Uterus (tissue), 2 donors: ENCODE results near the gene OR13C4.

ENCODE experiments used
- CTCF ChIP-seq, 4 experiments: fragments of 200-600 bp in 2 of 4; fragments of 450-650 bp in 2 of 4; sonication (generic) in 2 of 4; IDR thresholded peaks; one replicate each; pipeline ENCODE4 v1.5.1; 2016 to 2019; ENCODE audit warnings: antibody characterized with exemption in 4 of 4, mild to moderate bottlenecking in 2 of 4, moderate library complexity in 1 of 4
- POLR2A ChIP-seq, 2 donors: fragments of 450-650 bp; IDR thresholded peaks; one replicate each; pipeline ENCODE4 v1.6.1; 2016; ENCODE audit warnings: antibody characterized with exemption in 2 of 2, mild to moderate bottlenecking in 1 of 2, moderate library complexity in 1 of 2

- no peak for TF ChIP-seq POLR2A (IDR thresholded peaks at IDR 0.05)
- no peak for TF ChIP-seq CTCF (IDR thresholded peaks at IDR 0.05)
These were observed 12.1 kb downstream of the OR13C4 start for GRCh38 chr9:104514901-104515300.
